Mesenchymal stem cell (in vitro differentiated cells and primary cell): ENCODE results near the gene DUSP9.

ENCODE experiments used
- DNase-seq: peaks from one replicate; pipeline ENCODE4 v3.0.0-alpha.2; 2013
- H2AFZ ChIP-seq: one replicate; pipeline ENCODE4 v1.6.1; 2013; ENCODE audit warnings: low read depth, mild to moderate bottlenecking, control low read depth, inconsistent platforms, low read length, moderate library complexity
- H2AK5ac ChIP-seq: 2 replicates; pipeline ENCODE4 v1.6.1; 2013; ENCODE audit warnings: low read length, moderate library complexity, mild to moderate bottlenecking, inconsistent platforms; ENCODE audit not compliant: severe bottlenecking
- H2BK120ac ChIP-seq: one replicate; pipeline ENCODE4 v1.6.1; 2013; ENCODE audit warnings: low read depth, mild to moderate bottlenecking, inconsistent platforms, low read length, moderate library complexity
- H2BK12ac ChIP-seq, 2 experiments: one replicate each; pipeline ENCODE4 v1.6.1; 2013; ENCODE audit warnings: inconsistent platforms in 2 of 2, low read length in 2 of 2, mild to moderate bottlenecking in 2 of 2, moderate library complexity in 2 of 2, control low read depth in 1 of 2
- H2BK15ac ChIP-seq: one replicate; pipeline ENCODE4 v1.6.1; 2013; ENCODE audit warnings: mild to moderate bottlenecking, low read depth, inconsistent platforms; ENCODE audit not compliant: poor library complexity, severe bottlenecking
- H2BK5ac ChIP-seq: 2 replicates; pipeline ENCODE4 v1.6.1; 2013; ENCODE audit warnings: low read depth, mild to moderate bottlenecking, low read length, control low read depth, inconsistent platforms; ENCODE audit not compliant: poor library complexity, severe bottlenecking
- H3K14ac ChIP-seq, 2 experiments: one replicate each; pipeline ENCODE4 v1.6.1; 2013; ENCODE audit warnings: inconsistent platforms in 2 of 2, low read length in 2 of 2, control low read depth in 1 of 2, mild to moderate bottlenecking in 1 of 2, moderate library complexity in 1 of 2
- H3K18ac ChIP-seq, 2 experiments: one replicate each; pipeline ENCODE4 v1.6.1; 2013; ENCODE audit warnings: inconsistent platforms in 2 of 2, low read length in 2 of 2, control low read depth in 1 of 2, low read depth in 1 of 2, mild to moderate bottlenecking in 1 of 2
- H3K23ac ChIP-seq, 2 experiments: one replicate each; pipeline ENCODE4 v1.6.1; 2013; ENCODE audit warnings: inconsistent platforms in 2 of 2, low read length in 2 of 2, mild to moderate bottlenecking in 2 of 2, moderate library complexity in 2 of 2, control low read depth in 1 of 2
- H3K27ac ChIP-seq: 2 replicates; pipeline ENCODE4 v1.5.1; 2013; ENCODE audit warnings: mild to moderate bottlenecking, moderate library complexity, low read length, control low read depth, inconsistent platforms; ENCODE audit not compliant: poor library complexity, severe bottlenecking
- H3K27me3 ChIP-seq, 2 experiments: 2 replicates each; pipeline versions ENCODE4 v1.6.1 to v1.7.0; 2013; ENCODE audit warnings: low read length in 2 of 2, mild to moderate bottlenecking in 2 of 2, moderate library complexity in 2 of 2, control low read depth in 1 of 2, inconsistent platforms in 1 of 2; ENCODE audit not compliant: control insufficient read depth in 1 of 2, insufficient read depth in 1 of 2
- H3K36me3 ChIP-seq, 2 experiments: 2 replicates each; pipeline versions ENCODE4 v1.6.1 to v1.7.0; 2013; ENCODE audit warnings: low read length in 2 of 2, control low read depth in 1 of 2, inconsistent platforms in 1 of 2, low read depth in 1 of 2, mild to moderate bottlenecking in 1 of 2; ENCODE audit not compliant: insufficient read depth in 2 of 2, control insufficient read depth in 1 of 2
- H3K4ac ChIP-seq, 2 experiments: one replicate each; pipeline ENCODE4 v1.6.1; 2013; ENCODE audit warnings: inconsistent platforms in 2 of 2, low read length in 2 of 2, mild to moderate bottlenecking in 2 of 2, moderate library complexity in 2 of 2, control low read depth in 1 of 2, low read depth in 1 of 2
- H3K4me1 ChIP-seq: 2 replicates; pipeline ENCODE4 v1.6.1; 2013; ENCODE audit warnings: low read depth, low read length, control low read depth; ENCODE audit not compliant: control insufficient read depth, insufficient read depth
- H3K4me2 ChIP-seq: 2 replicates; pipeline ENCODE4 v1.6.1; 2013; ENCODE audit warnings: low read length, mild to moderate bottlenecking, inconsistent platforms; ENCODE audit not compliant: poor library complexity, severe bottlenecking
- H3K4me3 ChIP-seq, 2 experiments: 2 replicates each; pipeline versions ENCODE4 v1.5.1 to v1.7.0; 2013; ENCODE audit warnings: low read length in 2 of 2, mild to moderate bottlenecking in 2 of 2, control low read depth in 1 of 2, low read depth in 1 of 2; ENCODE audit not compliant: insufficient read depth in 1 of 2
- H3K79me1 ChIP-seq: replicated peaks from 2 replicates; pipeline ENCODE4 v1.6.1; 2013; ENCODE audit warnings: mild to moderate bottlenecking, control low read depth, low read length, inconsistent platforms; ENCODE audit not compliant: poor library complexity, severe bottlenecking
- H3K9ac ChIP-seq: 2 replicates; pipeline ENCODE4 v1.7.0; 2013; ENCODE audit warnings: mild to moderate bottlenecking, low read length, moderate library complexity
- H3K9me3 ChIP-seq: 2 replicates; pipeline ENCODE4 v1.7.0; 2013; ENCODE audit warnings: mild to moderate bottlenecking, low read length; ENCODE audit not compliant: control insufficient read depth
- H4K8ac ChIP-seq: one replicate; pipeline ENCODE4 v1.6.1; 2013; ENCODE audit warnings: inconsistent platforms, mild to moderate bottlenecking, low read length, moderate library complexity
- H4K91ac ChIP-seq: one replicate; pipeline ENCODE4 v1.6.1; 2013; ENCODE audit warnings: mild to moderate bottlenecking, low read length, inconsistent platforms
- WGBS: methylation state at CpG from one replicate; pipeline ENCODE4 v1.1.7; 2013; ENCODE audit warnings: mixed read lengths; 5-methylcytosine and 5-hydroxymethylcytosine counted together

Gene DUSP9

GRCh38 chrX:153684467-153685155 is 37.6 kb downstream of the DUSP9 start:
- Histone ChIP-seq H3K79me1 (no peaks in the 10 kb centered on the region), H2BK12ac (no peak overlapping the region), H3K36me3 (no peaks in the 10 kb centered on the region), H2BK5ac (no peak overlapping the region), H2BK15ac (no peak overlapping the region), H3K14ac (no peak overlapping the region), H3K18ac (no peak overlapping the region), H3K4ac (no peak overlapping the region), H2AK5ac (no peak overlapping the region), H3K9me3 (peaks cover 5% of the 10 kb centered on the region), H4K8ac (no peak overlapping the region), H3K4me1 (peaks cover 8% of the 10 kb centered on the region), H3K27me3 (peaks cover 11 to 37% of the 10 kb centered on the region in 2 experiments), H3K23ac (no peak overlapping the region), H2BK120ac (no peak overlapping the region), H3K9ac (no peak overlapping the region), H3K4me2 (no peak overlapping the region), H3K4me3 (no peak overlapping the region), H4K91ac (no peak overlapping the region), H2AFZ (no peak overlapping the region), H3K27ac (no peak overlapping the region)
- WGBS: 42% methylated on average over 16 of the region's 21 CpGs
- DNase-seq: no peak

GRCh38 chrX:153685156-153685536 is 38.1 kb downstream of the DUSP9 start:
- Histone ChIP-seq H3K9ac (no peak overlapping the region), H2BK15ac (no peak overlapping the region), H3K14ac (no peak overlapping the region), H4K8ac (no peak overlapping the region), H3K36me3 (no peaks in the 10 kb centered on the region), H3K18ac (no peak overlapping the region), H3K4me1 (peaks cover 12% of the 10 kb centered on the region), H3K23ac (no peak overlapping the region), H3K4ac (no peak overlapping the region), H3K4me3 (no peak overlapping the region), H2AK5ac (no peak overlapping the region), H4K91ac (no peak overlapping the region), H3K4me2 (no peak overlapping the region), H3K27me3 (peaks cover 11 to 32% of the 10 kb centered on the region in 2 experiments), H3K9me3 (peaks cover 5% of the 10 kb centered on the region), H2AFZ (no peak overlapping the region), H2BK5ac (no peak overlapping the region), H2BK120ac (no peak overlapping the region), H3K79me1 (no peaks in the 10 kb centered on the region), H2BK12ac (no peak overlapping the region), H3K27ac (no peak overlapping the region)
- WGBS: 14% methylated on average over 12 of the region's 21 CpGs
- DNase-seq: no peak

- Histone ChIP-seq H3K4ac (no peak overlapping the region), H3K79me1 (no peaks in the 10 kb centered on the region), H2AFZ (no peak overlapping the region), H2BK120ac (no peak overlapping the region), H3K4me1 (peaks cover 14% of the 10 kb centered on the region), H4K8ac (no peak overlapping the region), H4K91ac (no peak overlapping the region), H3K4me2 (no peak overlapping the region), H2BK12ac (no peak overlapping the region), H3K4me3 (no peak overlapping the region), H3K9ac (no peak overlapping the region), H3K27ac (no peak overlapping the region), H2BK15ac (no peak overlapping the region), H3K23ac (no peak overlapping the region), H2AK5ac (no peak overlapping the region), H3K14ac (peak overlapping the region in 1 of 2 experiments; percentile 28), H3K18ac (peak overlapping the region in 1 of 2 experiments; percentile 21), H3K36me3 (no peaks in the 10 kb centered on the region), H3K9me3 (peaks cover 5% of the 10 kb centered on the region), H3K27me3 (peaks cover 11 to 29% of the 10 kb centered on the region in 2 experiments), H2BK5ac (no peak overlapping the region)
- WGBS: 57% methylated on average over 22 of the region's 24 CpGs
- DNase-seq: no peak
Observed at GRCh38 chrX:153685751-153686696, 39.0 kb downstream of the DUSP9 start.

DNA sequence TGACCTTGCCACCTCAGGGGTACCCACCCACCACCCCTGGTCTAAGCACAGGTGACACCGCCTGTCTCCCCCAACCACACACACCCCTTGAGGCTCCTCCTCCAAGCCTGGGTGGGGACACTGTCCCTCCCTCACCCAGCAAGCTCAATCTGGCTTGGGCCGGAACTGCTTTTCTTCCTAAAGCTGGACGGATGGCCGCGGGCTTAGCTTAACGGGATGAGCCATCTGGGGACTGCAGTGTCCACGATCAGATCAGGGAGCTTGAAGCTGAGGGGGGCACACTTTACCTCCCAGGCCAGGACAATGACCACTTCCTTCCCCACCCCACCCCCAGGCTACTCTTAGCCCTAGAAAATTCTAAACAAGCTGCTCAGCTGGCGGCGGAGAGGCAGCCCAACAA is 39.7 kb downstream of the DUSP9 start:
- H3K4me1 ChIP-seq: peaks cover 16% of the 10 kb centered on the region
- no peak overlapping the region for H3K9ac ChIP-seq
- H2BK120ac ChIP-seq: no peak overlapping the region

More for the DNA sequence above, 39.7 kb downstream of the DUSP9 start:
- Histone ChIP-seq H2AFZ (no peak overlapping the region), H3K79me1 (no peaks in the 10 kb centered on the region), H3K27me3 (peaks cover 11 to 22% of the 10 kb centered on the region in 2 experiments), H4K91ac (no peak overlapping the region), H3K23ac (no peak overlapping the region), H3K36me3 (peaks cover 0 to 5% of the 10 kb centered on the region in 2 experiments), H3K14ac (no peak overlapping the region), H3K4me2 (no peak overlapping the region), H3K9me3 (peaks cover 5% of the 10 kb centered on the region), H2AK5ac (no peak overlapping the region), H3K27ac (no peak overlapping the region), H3K18ac (peak overlapping the region in 1 of 2 experiments; percentile 52), H3K4me3 (no peak overlapping the region), H2BK12ac (no peak overlapping the region), H2BK5ac (no peak overlapping the region), H2BK15ac (no peak overlapping the region), H4K8ac (no peak overlapping the region), H3K4ac (no peak overlapping the region)
- 56% methylated on average over 6 of the region's 9 CpGs for WGBS
- no peak for DNase-seq
